Measurements from ENCODE around the gene GHDC.
"Not testable (repeated sequence)": the region's sequence is repeated elsewhere in the genome, so short reads cannot be mapped to it uniquely, and the experiment has no call there.

The GHDC gene

GRCh38 chr17:42142371-42142896 lies 51.9 kb downstream of the GHDC start:
- no peak for DNase-seq

- no peak for DNase-seq
Measured at GRCh38 chr17:42141382-42141781, 52.9 kb downstream of the GHDC start.

- not testable (repeated sequence) for DNase-seq
Measured at GRCh38 chr17:42140690-42141089, 53.6 kb downstream of the GHDC start.
